Endothelial cell of umbilical vein (primary cell): ENCODE measurements around the gene ATXN1. TPM values are rescaled to one million over a fixed set of nuclear protein-coding genes. Genes with fewer than 3 reads are reported as not detected.

ENCODE experiments used
- BruUV-seq: library from RNA; stranded (reverse); fragments of 400-500 nt; replicated peaks from 2 replicates; lab custom pipeline; 2021; lab: Mats Ljungman, UMichigan
- CTCF ChIA-PET: fragments of 300-600, 350-600 bp; sonication (Branson Sonifier 250); formaldehyde crosslinking; loops from one replicate; lab custom pipeline; 2021; ENCODE audit warnings: antibody characterized with exemption, inconsistent platforms; lab: Charles Lee
- POLR2A ChIA-PET: fragments of 300-600, 350-600 bp; sonication (Branson Sonifier 250); formaldehyde crosslinking; loops from one replicate; lab custom pipeline; 2021; ENCODE audit warnings: antibody characterized with exemption, inconsistent platforms; lab: Charles Lee
- DNase-seq: peaks from one replicate; pipeline ENCODE4 v3.0.0-alpha.2; 2011; ENCODE audit warnings: low read depth, low spot score
- FAIRE-seq: peaks from 2 replicates; lab custom pipeline; 2011; peaks lifted over from hg19 to GRCh38; lab: Jason Lieb, UNC
- H2AFZ ChIP-seq: 2 replicates; pipeline ENCODE4 v1.6.0; 2012; ENCODE audit warnings: low read depth, low read length, control low read depth, inconsistent platforms
- H3K27ac ChIP-seq: 2 replicates; pipeline ENCODE4 v1.5.1; 2011; ENCODE audit warnings: low read depth, mild to moderate bottlenecking, control low read depth, low read length, moderate library complexity; ENCODE audit not compliant: insufficient read depth
- H3K27me3 ChIP-seq, 2 experiments: 2 replicates each; pipeline versions ENCODE4 v1.6.0 to v1.6.1; 2011; ENCODE audit warnings: low read length in 2 of 2, mixed read lengths in 1 of 2; ENCODE audit not compliant: control insufficient read depth in 2 of 2, insufficient read depth in 2 of 2
- H3K36me3 ChIP-seq, 2 experiments: 2 replicates in 1 of 2; 3 replicates in 1 of 2; pipeline ENCODE4 v1.5.1; 2011; ENCODE audit warnings: low read length in 2 of 2, mild to moderate bottlenecking in 1 of 2, moderate library complexity in 1 of 2; ENCODE audit not compliant: control insufficient read depth in 2 of 2, insufficient read depth in 2 of 2; ENCODE audit errors: extremely low read depth in 1 of 2
- H3K4me1 ChIP-seq: 3 replicates; pipeline ENCODE4 v1.5.1; 2011; ENCODE audit warnings: mild to moderate bottlenecking, low read length; ENCODE audit not compliant: control insufficient read depth, insufficient read depth; ENCODE audit errors: extremely low read depth
- H3K4me2 ChIP-seq: 2 replicates; pipeline ENCODE4 v1.6.1; 2011; ENCODE audit warnings: low read length, control low read depth, mixed read lengths; ENCODE audit not compliant: insufficient read depth
- H3K4me3 ChIP-seq, 3 experiments: fragments of 200-600 bp in 1 of 3; sonication (generic), shearing (Covaris generic) in 1 of 3; replicated peaks in 1 of 3; 2 replicates each; pipeline ENCODE4 v1.5.1; 2011 to 2016; ENCODE audit warnings: control low read depth in 3 of 3, low read length in 3 of 3, mild to moderate bottlenecking in 2 of 3, inconsistent platforms in 1 of 3, low read depth in 1 of 3, moderate library complexity in 1 of 3; ENCODE audit not compliant: insufficient read depth in 1 of 3
- H3K79me2 ChIP-seq: 2 replicates; pipeline ENCODE4 v1.6.0; 2012; ENCODE audit warnings: low read length, inconsistent platforms; ENCODE audit not compliant: control insufficient read depth, insufficient read depth
- H3K9ac ChIP-seq: replicated peaks from 2 replicates; pipeline ENCODE3; 2011; ENCODE audit warnings: low read length, control low read depth; ENCODE audit not compliant: insufficient read depth; ENCODE audit errors: extremely low read depth
- H3K9me1 ChIP-seq: replicated peaks from 3 replicates; pipeline ENCODE4 v1.6.0; 2011; ENCODE audit warnings: mild to moderate bottlenecking, low read length; ENCODE audit not compliant: control insufficient read depth, insufficient read depth; ENCODE audit errors: extremely low read depth
- H3K9me3 ChIP-seq: replicated peaks from 2 replicates; pipeline ENCODE4 v1.5.1; 2012; ENCODE audit warnings: low read length, inconsistent platforms; ENCODE audit not compliant: control insufficient read depth, insufficient read depth
- H4K20me1 ChIP-seq: replicated peaks from 2 replicates; pipeline ENCODE3; 2011; ENCODE audit warnings: mild to moderate bottlenecking, low read length; ENCODE audit not compliant: control insufficient read depth, insufficient read depth; ENCODE audit errors: extremely low read depth
- CTCF ChIP-seq, 2 donors: IDR thresholded peaks; 1 replicate in 1 of 2; 2 replicates in 1 of 2; pipeline ENCODE4 v1.5.1; 2011; ENCODE audit warnings: low read length in 2 of 2, mild to moderate bottlenecking in 2 of 2, moderate library complexity in 2 of 2, control low read depth in 1 of 2, inconsistent platforms in 1 of 2, low read depth in 1 of 2; ENCODE audit not compliant: insufficient read depth in 1 of 2; ENCODE audit errors: extremely low read depth in 1 of 2
- EZH2 ChIP-seq: IDR thresholded peaks from 2 replicates; pipeline ENCODE4 v1.6.1; 2012; ENCODE audit warnings: borderline replicate concordance, low read depth, mild to moderate bottlenecking, moderate library complexity, low read length, inconsistent platforms; ENCODE audit not compliant: severe bottlenecking
- FOS ChIP-seq: IDR thresholded peaks from 2 replicates; pipeline ENCODE4 v1.6.1; 2011; ENCODE audit warnings: mild to moderate bottlenecking, low read length, moderate library complexity, borderline replicate concordance; ENCODE audit not compliant: insufficient read depth
- GATA2 ChIP-seq: IDR thresholded peaks from 2 replicates; pipeline ENCODE4 v1.7.0; 2011; ENCODE audit warnings: low read depth, mild to moderate bottlenecking, moderate library complexity, mixed read lengths, low read length; ENCODE audit not compliant: insufficient read length, insufficient read depth
- JUN ChIP-seq: IDR thresholded peaks from 2 replicates; pipeline ENCODE4 v1.6.1; 2011; ENCODE audit warnings: borderline replicate concordance, low read depth; ENCODE audit not compliant: insufficient read length, insufficient read depth
- MAX ChIP-seq: IDR thresholded peaks from 2 replicates; pipeline ENCODE4 v1.6.1; 2011; ENCODE audit not compliant: insufficient read depth, insufficient read length
- MYC ChIP-seq: IDR thresholded peaks from one replicate; pipeline ENCODE4 v1.6.1; 2011; ENCODE audit warnings: mild to moderate bottlenecking, low read depth, low read length
- POLR2A ChIP-seq: IDR thresholded peaks from 2 replicates; pipeline ENCODE4 v1.6.1; 2012; ENCODE audit warnings: low read depth, mild to moderate bottlenecking, control low read depth, low read length
- POLR2AphosphoS5 ChIP-seq: IDR thresholded peaks from 2 replicates; pipeline ENCODE4 v1.6.1; 2012; ENCODE audit warnings: low read depth, mild to moderate bottlenecking, control low read depth, low read length, moderate library complexity; ENCODE audit not compliant: insufficient read depth
- dilution Hi-C: fragments of 300-500 bp; cut with MboI; formaldehyde crosslinking; loops from one replicate; pipeline ENCODE4 v1.15.0; 2019; ENCODE audit warnings: low sequenced_read_pairs; ENCODE audit not compliant: extremely low pct_ligation_motif_present
- intact Hi-C: fragments of 100-400 bp; cut with micrococcal nuclease; formaldehyde crosslinking; loops from one replicate; pipeline ENCODE4 v1.10.0; 2022
- polyA plus RNA-seq, 4 experiments: library from polyadenylated mRNA; depleted of rRNA in 3 of 4; stranded (reverse) in 3 of 4; unstranded in 1 of 4; fragments of >200 nt; gene quantifications; 2 replicates each; pipeline versions ENCODE4 v1.2.1 to v1.2.3, GENCODE V29; 2011 to 2012; ENCODE audit warnings: missing spikeins in 1 of 4
- total RNA-seq: library from RNA; stranded (reverse); gene quantifications from 2 replicates; pipeline ENCODE4 v1.2.3, GENCODE V29; 2021

ATXN1 gene
- total and polyA plus RNA-seq, 2 donors (not counting 3 experiments of a cell fraction or from before 2014, with no cell fraction given) = 16.4 to 33.0 TPM

GRCh38 chr6:16712931-16713484 is 48.3 kb downstream of the ATXN1 start:
- dilution Hi-C loops = no loop called here
- peaks cover 31% of the 10 kb centered on the region for H3K4me1 ChIP-seq
- DNase-seq (peak; percentile 94), FAIRE-seq (peak; percentile 92)
- no peaks in the 10 kb centered on the region for H3K36me3 ChIP-seq
- CTCF ChIA-PET = interaction anchor here (0.7 to 2.6 kb wide), 21 partner anchors 10 to 373 kb away, joined by 3 to 36 read pairs (median 4); partner anchors contain the start of gene ATXN1
- H3K9ac ChIP-seq = peak overlapping the region; percentile 87
- H3K4me2 ChIP-seq = peak overlapping the region; percentile 76
- H3K9me1 ChIP-seq = no peaks in the 10 kb centered on the region
- H4K20me1 ChIP-seq = no peaks in the 10 kb centered on the region
- H3K4me3 ChIP-seq = peak overlapping the region in 2 of 3 experiments; percentile 8 to 29
- POLR2A ChIA-PET = interaction anchor here (0.6 to 1.6 kb wide), 3 partner anchors 11 to 46 kb away, joined by 4 to 10 read pairs (median 8); no protein-coding TSS in a partner anchor
- peak overlapping the region; percentile 23 for H2AFZ ChIP-seq
- H3K79me2 ChIP-seq = peaks cover 4% of the 10 kb centered on the region
- TF ChIP-seq CTCF (IDR thresholded peaks at IDR 0.05; ENCODE audit: extremely low read depth in 1 of 2, insufficient read depth in 1 of 2, low read depth in 1 of 2, low read length in 2 of 2) (peak; percentile 35 to 51), POLR2A (no peak), MAX (no peak), POLR2AphosphoS5 (peak; percentile 59), JUN (peak; percentile 99), FOS (peak; percentile 99), EZH2 (no peak), MYC (no peak), GATA2 (peak; percentile 78)
- no peaks in the 10 kb centered on the region for H3K9me3 ChIP-seq
- TSS peak; percentile 95 for BruUV-seq
- intact Hi-C loops = loop anchor here (1.0 to 5.0 kb wide), 4 partner anchors 11 to 201 kb away; partner anchors contain the start of gene ATXN1
- no peaks in the 10 kb centered on the region for H3K27me3 ChIP-seq
- peak overlapping the region; percentile 92 for H3K27ac ChIP-seq
